ENCODE data around the gene PYGL.

- TF ChIP-seq, protein P1, sequence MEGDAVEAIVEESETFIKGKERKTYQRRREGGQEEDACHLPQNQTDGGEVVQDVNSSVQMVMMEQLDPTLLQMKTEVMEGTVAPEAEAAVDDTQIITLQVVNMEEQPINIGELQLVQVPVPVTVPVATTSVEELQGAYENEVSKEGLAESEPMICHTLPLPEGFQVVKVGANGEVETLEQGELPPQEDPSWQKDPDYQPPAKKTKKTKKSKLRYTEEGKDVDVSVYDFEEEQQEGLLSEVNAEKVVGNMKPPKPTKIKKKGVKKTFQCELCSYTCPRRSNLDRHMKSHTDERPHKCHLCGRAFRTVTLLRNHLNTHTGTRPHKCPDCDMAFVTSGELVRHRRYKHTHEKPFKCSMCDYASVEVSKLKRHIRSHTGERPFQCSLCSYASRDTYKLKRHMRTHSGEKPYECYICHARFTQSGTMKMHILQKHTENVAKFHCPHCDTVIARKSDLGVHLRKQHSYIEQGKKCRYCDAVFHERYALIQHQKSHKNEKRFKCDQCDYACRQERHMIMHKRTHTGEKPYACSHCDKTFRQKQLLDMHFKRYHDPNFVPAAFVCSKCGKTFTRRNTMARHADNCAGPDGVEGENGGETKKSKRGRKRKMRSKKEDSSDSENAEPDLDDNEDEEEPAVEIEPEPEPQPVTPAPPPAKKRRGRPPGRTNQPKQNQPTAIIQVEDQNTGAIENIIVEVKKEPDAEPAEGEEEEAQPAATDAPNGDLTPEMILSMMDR (IDR thresholded peaks at IDR 0.05): no peak
- no peak for TF ChIP-seq EZH2 (IDR thresholded peaks at IDR 0.05)
- no peak for TF ChIP-seq EZH2phosphoT487 (IDR thresholded peaks at IDR 0.05)
These were observed 9.2 kb upstream of the PYGL start for GRCh38 chr14:50953502-50953901.

Data from neural progenitor cell (in vitro differentiated cells).